Common myeloid progenitor, CD34-positive (primary cell): ENCODE data around the gene GOLGA6C.
"Not testable (repeated sequence)": the region's sequence is repeated elsewhere in the genome, so short reads cannot be mapped to it uniquely, and the experiment has no call there.

Source experiments
- CTCF ChIA-PET: fragments of 350-600 bp; sonication (Branson Sonifier 250); formaldehyde crosslinking; loops from one replicate; lab custom pipeline; 2021; ENCODE audit warnings: antibody characterized with exemption; lab: Charles Lee
- POLR2A ChIA-PET: fragments of 350-600 bp; sonication (Branson Sonifier 250); formaldehyde crosslinking; loops from one replicate; lab custom pipeline; 2021; ENCODE audit warnings: antibody characterized with exemption; lab: Charles Lee
- DNase-seq, 3 donors: peaks; one replicate each; pipeline versions ENCODE4 v3.0.0 to v3.0.0-alpha.2; 2013
- H3K27ac ChIP-seq, 2 experiments: 1 replicate in 1 of 2; 2 replicates in 1 of 2; pipeline ENCODE4 v1.7.0; 2013; ENCODE audit warnings: inconsistent platforms in 2 of 2, low read length in 2 of 2, mild to moderate bottlenecking in 2 of 2, low read depth in 1 of 2, moderate library complexity in 1 of 2; ENCODE audit not compliant: severe bottlenecking in 2 of 2, insufficient read depth in 1 of 2, poor library complexity in 1 of 2
- H3K27me3 ChIP-seq, 5 experiments: replicated peaks in 2 of 5; 1 replicate in 3 of 5; 2 replicates in 2 of 5; pipeline versions ENCODE4 v1.6.1 to v1.7.0; 2013; ENCODE audit warnings: low read length in 4 of 5, mild to moderate bottlenecking in 2 of 5, moderate library complexity in 2 of 5, inconsistent platforms in 1 of 5; ENCODE audit not compliant: insufficient read depth in 5 of 5, control insufficient read depth in 4 of 5
- H3K36me3 ChIP-seq, 4 experiments: 1 replicate in 2 of 4; 2 replicates in 2 of 4; pipeline versions ENCODE4 v1.6.1 to v1.7.0; 2013; ENCODE audit warnings: low read length in 3 of 4, control low read depth in 1 of 4, mild to moderate bottlenecking in 1 of 4; ENCODE audit not compliant: control insufficient read depth in 4 of 4, insufficient read depth in 4 of 4
- H3K4me1 ChIP-seq, 4 experiments: 1 replicate in 3 of 4; 2 replicates in 1 of 4; pipeline versions ENCODE4 v1.6.1 to v1.7.1; 2013; ENCODE audit warnings: low read length in 3 of 4, mild to moderate bottlenecking in 3 of 4, control low read depth in 1 of 4, inconsistent platforms in 1 of 4, moderate library complexity in 1 of 4; ENCODE audit not compliant: control insufficient read depth in 4 of 4, insufficient read depth in 4 of 4; ENCODE audit errors: control extremely low read depth in 1 of 4
- H3K4me3 ChIP-seq, 7 experiments: 1 replicate in 4 of 7; 2 replicates in 3 of 7; pipeline versions ENCODE4 v1.5.1 to v1.7.0; 2013; ENCODE audit warnings: mild to moderate bottlenecking in 7 of 7, low read length in 6 of 7, moderate library complexity in 6 of 7, inconsistent platforms in 2 of 7, low read depth in 2 of 7, control low read depth in 1 of 7; ENCODE audit not compliant: insufficient read depth in 4 of 7, control insufficient read depth in 1 of 7; ENCODE audit errors: extremely low read depth in 1 of 7
- H3K9me3 ChIP-seq, 5 experiments: 1 replicate in 4 of 5; 2 replicates in 1 of 5; pipeline versions ENCODE4 v1.6.1 to v1.7.1; 2013; ENCODE audit warnings: low read length in 4 of 5, mild to moderate bottlenecking in 2 of 5, inconsistent platforms in 1 of 5, low read depth in 1 of 5, moderate library complexity in 1 of 5; ENCODE audit not compliant: control insufficient read depth in 4 of 5, insufficient read depth in 2 of 5; ENCODE audit errors: control extremely low read depth in 1 of 5
- WGBS: methylation state at CpG from one replicate; pipeline ENCODE4 v1.1.5; 2013; ENCODE audit not compliant: insufficient coverage; 5-methylcytosine and 5-hydroxymethylcytosine counted together

The GOLGA6C gene

GRCh38 chr15:75319231-75319897 is 61.2 kb downstream of the GOLGA6C start:
- H3K4me1 ChIP-seq, H3K27me3 ChIP-seq, POLR2A ChIA-PET, H3K27ac ChIP-seq, DNase-seq, CTCF ChIA-PET, H3K9me3 ChIP-seq, H3K4me3 ChIP-seq, H3K36me3 ChIP-seq: not testable (repeated sequence)
- 97% methylated on average over 3 of the region's 5 CpGs for WGBS
